Natural killer cell (primary cell): ENCODE data around the gene TMC1. TPM values are rescaled to one million over a fixed set of nuclear protein-coding genes. Genes with fewer than 3 reads are reported as not detected.
A peak's percentile ranks its signal among the peaks of the same experiment; 100 is the strongest.

Source experiments
- ATAC-seq, 3 donors: fragments of 150-1000 bp in 2 of 3; fragments of 200-7000 bp in 1 of 3; cut with Tn5 transposase; 1 replicate in 1 of 3; 2 replicates in 2 of 3; pipeline ENCODE4 v1.10.0; 2021; ENCODE audit warnings: mild to moderate bottlenecking in 2 of 3, moderate library complexity in 2 of 3
- DNase-seq, 2 donors: peaks; one replicate each; pipeline versions ENCODE4 v3.0.0 to v3.0.0-alpha.2; 2013 to 2021; ENCODE audit warnings: mixed read lengths in 1 of 2
- H3K27ac ChIP-seq: one replicate; pipeline ENCODE4 v1.5.1; 2013; ENCODE audit warnings: mild to moderate bottlenecking, low read length
- H3K27me3 ChIP-seq: one replicate; pipeline ENCODE4 v1.6.1; 2013; ENCODE audit warnings: low read length; ENCODE audit not compliant: control insufficient read depth, insufficient read depth
- H3K36me3 ChIP-seq: one replicate; pipeline ENCODE4 v1.6.1; 2013; ENCODE audit warnings: low read length; ENCODE audit not compliant: control insufficient read depth, insufficient read depth
- H3K4me1 ChIP-seq: one replicate; pipeline ENCODE4 v1.6.1; 2013; ENCODE audit warnings: low read length; ENCODE audit not compliant: control insufficient read depth, insufficient read depth
- H3K4me3 ChIP-seq: one replicate; pipeline ENCODE4 v1.5.1; 2013; ENCODE audit warnings: low read length
- H3K9me3 ChIP-seq: one replicate; pipeline ENCODE4 v1.6.1; 2013; ENCODE audit warnings: low read length; ENCODE audit not compliant: control insufficient read depth, insufficient read depth
- H3K27ac Mint-ChIP-seq, 2 donors: one replicate each; pipeline ENCODE4 v1.8.0; 2022; ENCODE audit warnings: mild to moderate bottlenecking in 2 of 2, mixed read lengths in 2 of 2, moderate library complexity in 1 of 2
- H3K27me3 Mint-ChIP-seq, 2 donors: one replicate each; pipeline ENCODE4 v1.8.0; 2022; ENCODE audit warnings: low read depth in 2 of 2, mixed read lengths in 2 of 2
- H3K36me3 Mint-ChIP-seq: one replicate; pipeline ENCODE4 v1.8.0; 2022; ENCODE audit warnings: mixed read lengths
- H3K4me1 Mint-ChIP-seq, 2 donors: one replicate each; pipeline ENCODE4 v1.8.0; 2022; ENCODE audit warnings: mixed read lengths in 2 of 2
- H3K4me3 Mint-ChIP-seq: one replicate; pipeline ENCODE4 v1.8.0; 2022; ENCODE audit warnings: mild to moderate bottlenecking, moderate library complexity, mixed read lengths
- H3K9me3 Mint-ChIP-seq, 2 donors: one replicate each; pipeline ENCODE4 v1.8.0; 2022; ENCODE audit warnings: mixed read lengths in 2 of 2
- WGBS: methylation state at CpG from one replicate; pipeline ENCODE4 v1.1.7; 2013; ENCODE audit warnings: missing lambda C conversion rate; ENCODE audit not compliant: insufficient coverage; 5-methylcytosine and 5-hydroxymethylcytosine counted together
- intact Hi-C: fragments of 100-400 bp; cut with micrococcal nuclease; formaldehyde crosslinking; loops from one replicate; pipeline ENCODE4 v1.14.2; 2022
- total RNA-seq, 4 donors: library from RNA; stranded (reverse); fragments of 120-200 nt in 1 of 4; gene quantifications; one replicate each; pipeline versions ENCODE4 v1.2.3 to v1.2.4, GENCODE V29; 2013 to 2022
- TF ChIP-seq, protein P1 (sequence below): fragments of 200-600 bp; IDR thresholded peaks from one replicate; pipeline ENCODE4 v1.8.0; 2022; ENCODE audit warnings: antibody characterized with exemption

TMC1 gene
- total RNA-seq, 3 donors from 2014 or later (not counting 1 experiment from before 2014, with no cell fraction given), result not detected

DNA sequence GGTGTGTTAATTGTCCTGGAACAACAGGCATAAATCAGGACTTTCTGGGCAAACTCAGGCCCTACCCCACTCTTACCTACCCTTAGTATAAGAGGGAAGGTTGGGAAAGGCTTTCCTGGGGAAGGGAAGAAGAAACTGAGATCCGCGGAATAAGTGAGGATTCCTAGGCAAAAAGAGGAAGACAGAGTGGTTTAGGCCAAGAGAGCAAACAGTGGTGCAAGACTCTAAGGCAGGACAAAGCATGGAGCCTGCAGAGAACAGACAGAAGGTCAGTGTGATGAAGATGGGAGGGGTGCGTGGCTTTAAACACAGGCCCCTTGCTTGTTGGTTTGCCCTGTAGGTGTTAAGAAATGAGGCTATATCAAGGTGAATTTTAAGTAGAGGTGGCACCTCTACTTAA lies 69.4 kb downstream of the TMC1 start:
- no peak overlapping the region for H3K4me3 Mint-ChIP-seq
- Histone ChIP-seq H3K4me1 (peaks cover 7% of the 10 kb centered on the region), H3K36me3 (no peaks in the 10 kb centered on the region), H3K9me3 (no peaks in the 10 kb centered on the region), H3K4me3 (no peak overlapping the region), H3K27me3 (peaks cover 2% of the 10 kb centered on the region), H3K27ac (no peak overlapping the region)
- ATAC-seq (no peak), DNase-seq (no peak)
- peaks cover 11 to 12% of the 10 kb centered on the region in 2 donors for H3K4me1 Mint-ChIP-seq
- H3K27me3 Mint-ChIP-seq, result peaks cover 7 to 24% of the 10 kb centered on the region in 2 donors
- TF ChIP-seq, protein P1, sequence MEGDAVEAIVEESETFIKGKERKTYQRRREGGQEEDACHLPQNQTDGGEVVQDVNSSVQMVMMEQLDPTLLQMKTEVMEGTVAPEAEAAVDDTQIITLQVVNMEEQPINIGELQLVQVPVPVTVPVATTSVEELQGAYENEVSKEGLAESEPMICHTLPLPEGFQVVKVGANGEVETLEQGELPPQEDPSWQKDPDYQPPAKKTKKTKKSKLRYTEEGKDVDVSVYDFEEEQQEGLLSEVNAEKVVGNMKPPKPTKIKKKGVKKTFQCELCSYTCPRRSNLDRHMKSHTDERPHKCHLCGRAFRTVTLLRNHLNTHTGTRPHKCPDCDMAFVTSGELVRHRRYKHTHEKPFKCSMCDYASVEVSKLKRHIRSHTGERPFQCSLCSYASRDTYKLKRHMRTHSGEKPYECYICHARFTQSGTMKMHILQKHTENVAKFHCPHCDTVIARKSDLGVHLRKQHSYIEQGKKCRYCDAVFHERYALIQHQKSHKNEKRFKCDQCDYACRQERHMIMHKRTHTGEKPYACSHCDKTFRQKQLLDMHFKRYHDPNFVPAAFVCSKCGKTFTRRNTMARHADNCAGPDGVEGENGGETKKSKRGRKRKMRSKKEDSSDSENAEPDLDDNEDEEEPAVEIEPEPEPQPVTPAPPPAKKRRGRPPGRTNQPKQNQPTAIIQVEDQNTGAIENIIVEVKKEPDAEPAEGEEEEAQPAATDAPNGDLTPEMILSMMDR, result no peak
- WGBS, result 92% methylated on average over 3 of the region's 3 CpGs
- no peaks in the 10 kb centered on the region for H3K36me3 Mint-ChIP-seq
- intact Hi-C loops, result no loop called here
- H3K9me3 Mint-ChIP-seq, result no peaks in the 10 kb centered on the region
- no peak overlapping the region for H3K27ac Mint-ChIP-seq

- intact Hi-C loops, result loop anchor here (1.0 kb wide), 2 partner anchors 300 to 311 kb away; no protein-coding TSS in a partner anchor
- H3K36me3 Mint-ChIP-seq, result no peaks in the 10 kb centered on the region
- H3K4me3 ChIP-seq, result no peak overlapping the region
- H3K9me3 ChIP-seq, result no peaks in the 10 kb centered on the region
- DNase-seq, result peak in 1 of 2 donors; percentile 80
- TF ChIP-seq, protein P1, result peak; percentile 84
- H3K27ac Mint-ChIP-seq, result no peak overlapping the region
- H3K36me3 ChIP-seq, result no peaks in the 10 kb centered on the region
- ATAC-seq, result peak; percentile 78 to 82 (median 81)
- H3K9me3 Mint-ChIP-seq, result no peaks in the 10 kb centered on the region
- H3K27me3 Mint-ChIP-seq, result peaks cover 7 to 24% of the 10 kb centered on the region in 2 donors
- no peaks in the 10 kb centered on the region for H3K4me1 ChIP-seq
- H3K27me3 ChIP-seq, result peaks cover 2% of the 10 kb centered on the region
- no peak overlapping the region for H3K4me3 Mint-ChIP-seq
- H3K4me1 Mint-ChIP-seq, result peaks cover 0 to 5% of the 10 kb centered on the region in 2 donors
- 51% methylated on average over 5 of the region's 5 CpGs for WGBS
- no peak overlapping the region for H3K27ac ChIP-seq
Observed at GRCh38 chr9:72592502-72593403, 71.3 kb downstream of the TMC1 start.

GRCh38 chr9:72596451-72597180 lies 75.2 kb downstream of the TMC1 start:
- no peaks in the 10 kb centered on the region for H3K36me3 ChIP-seq
- H3K27me3 ChIP-seq, result peaks cover 2% of the 10 kb centered on the region
- Mint-ChIP-seq H3K27me3 (peaks cover 7 to 24% of the 10 kb centered on the region in 2 donors), H3K36me3 (no peaks in the 10 kb centered on the region), H3K4me1 (peaks cover 0 to 5% of the 10 kb centered on the region in 2 donors), H3K27ac (no peak overlapping the region), H3K9me3 (no peaks in the 10 kb centered on the region), H3K4me3 (no peak overlapping the region)
- no peaks in the 10 kb centered on the region for H3K4me1 ChIP-seq
- peak in 1 of 2 donors; percentile 33 for DNase-seq
- H3K4me3 ChIP-seq, result no peak overlapping the region
- ATAC-seq, result peak in 1 of 3 donors; percentile 25
- intact Hi-C loops, result no loop called here
- no peaks in the 10 kb centered on the region for H3K9me3 ChIP-seq
- 45% methylated on average over 6 of the region's 6 CpGs for WGBS
- H3K27ac ChIP-seq, result no peak overlapping the region
- TF ChIP-seq, protein P1, result no peak
